CD1c-positive myeloid dendritic cell (primary cell): ENCODE data around the gene CENPE.
"Not testable (repeated sequence)": the region's sequence is repeated elsewhere in the genome, so short reads cannot be mapped to it uniquely, and the experiment has no call there.

Experiments
- DNase-seq: peaks from one replicate; pipeline ENCODE4 v3.0.0-alpha.2; 2016; ENCODE audit errors: extremely low spot score

CENPE gene, protein sequence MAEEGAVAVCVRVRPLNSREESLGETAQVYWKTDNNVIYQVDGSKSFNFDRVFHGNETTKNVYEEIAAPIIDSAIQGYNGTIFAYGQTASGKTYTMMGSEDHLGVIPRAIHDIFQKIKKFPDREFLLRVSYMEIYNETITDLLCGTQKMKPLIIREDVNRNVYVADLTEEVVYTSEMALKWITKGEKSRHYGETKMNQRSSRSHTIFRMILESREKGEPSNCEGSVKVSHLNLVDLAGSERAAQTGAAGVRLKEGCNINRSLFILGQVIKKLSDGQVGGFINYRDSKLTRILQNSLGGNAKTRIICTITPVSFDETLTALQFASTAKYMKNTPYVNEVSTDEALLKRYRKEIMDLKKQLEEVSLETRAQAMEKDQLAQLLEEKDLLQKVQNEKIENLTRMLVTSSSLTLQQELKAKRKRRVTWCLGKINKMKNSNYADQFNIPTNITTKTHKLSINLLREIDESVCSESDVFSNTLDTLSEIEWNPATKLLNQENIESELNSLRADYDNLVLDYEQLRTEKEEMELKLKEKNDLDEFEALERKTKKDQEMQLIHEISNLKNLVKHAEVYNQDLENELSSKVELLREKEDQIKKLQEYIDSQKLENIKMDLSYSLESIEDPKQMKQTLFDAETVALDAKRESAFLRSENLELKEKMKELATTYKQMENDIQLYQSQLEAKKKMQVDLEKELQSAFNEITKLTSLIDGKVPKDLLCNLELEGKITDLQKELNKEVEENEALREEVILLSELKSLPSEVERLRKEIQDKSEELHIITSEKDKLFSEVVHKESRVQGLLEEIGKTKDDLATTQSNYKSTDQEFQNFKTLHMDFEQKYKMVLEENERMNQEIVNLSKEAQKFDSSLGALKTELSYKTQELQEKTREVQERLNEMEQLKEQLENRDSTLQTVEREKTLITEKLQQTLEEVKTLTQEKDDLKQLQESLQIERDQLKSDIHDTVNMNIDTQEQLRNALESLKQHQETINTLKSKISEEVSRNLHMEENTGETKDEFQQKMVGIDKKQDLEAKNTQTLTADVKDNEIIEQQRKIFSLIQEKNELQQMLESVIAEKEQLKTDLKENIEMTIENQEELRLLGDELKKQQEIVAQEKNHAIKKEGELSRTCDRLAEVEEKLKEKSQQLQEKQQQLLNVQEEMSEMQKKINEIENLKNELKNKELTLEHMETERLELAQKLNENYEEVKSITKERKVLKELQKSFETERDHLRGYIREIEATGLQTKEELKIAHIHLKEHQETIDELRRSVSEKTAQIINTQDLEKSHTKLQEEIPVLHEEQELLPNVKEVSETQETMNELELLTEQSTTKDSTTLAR (N-terminal part only)

DNA sequence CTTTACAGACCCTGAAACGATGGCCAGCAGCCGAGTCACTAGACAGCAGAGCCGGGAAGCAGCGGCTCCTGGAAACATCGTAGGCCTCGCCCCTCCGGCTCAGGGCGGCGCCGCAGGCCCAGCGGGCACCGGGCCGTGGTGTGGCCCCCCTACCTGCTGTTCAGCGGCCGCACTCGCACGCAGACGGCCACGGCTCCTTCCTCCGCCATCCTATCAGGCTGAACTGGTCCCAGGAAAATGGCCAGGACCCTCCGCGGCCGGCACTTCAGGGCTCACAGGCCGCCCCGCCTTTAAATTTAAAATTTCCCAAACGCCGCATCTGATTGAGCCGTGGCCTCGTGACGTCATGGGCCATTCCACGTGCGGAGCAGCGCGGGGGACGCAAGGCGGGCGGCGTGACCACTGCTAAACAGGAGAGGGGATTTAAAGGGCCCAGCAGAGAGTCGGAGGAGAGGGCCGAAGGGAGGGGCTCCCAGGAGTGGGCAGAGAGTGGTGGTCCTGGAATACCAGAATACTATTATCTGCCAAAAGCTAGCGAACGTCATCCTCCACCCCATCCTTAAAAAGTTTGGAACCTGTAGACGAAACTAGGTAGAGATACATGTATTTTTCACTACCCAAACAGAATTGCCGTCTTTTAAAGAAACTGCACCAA is at the start of gene CENPE:
Gene CENPE, minus strand, starts transcription at position 233 of the 655 bp plus-strand sequence. Its CDS starts 24 bp downstream, at position 209.
- peak; percentile 93 for DNase-seq

DNA sequence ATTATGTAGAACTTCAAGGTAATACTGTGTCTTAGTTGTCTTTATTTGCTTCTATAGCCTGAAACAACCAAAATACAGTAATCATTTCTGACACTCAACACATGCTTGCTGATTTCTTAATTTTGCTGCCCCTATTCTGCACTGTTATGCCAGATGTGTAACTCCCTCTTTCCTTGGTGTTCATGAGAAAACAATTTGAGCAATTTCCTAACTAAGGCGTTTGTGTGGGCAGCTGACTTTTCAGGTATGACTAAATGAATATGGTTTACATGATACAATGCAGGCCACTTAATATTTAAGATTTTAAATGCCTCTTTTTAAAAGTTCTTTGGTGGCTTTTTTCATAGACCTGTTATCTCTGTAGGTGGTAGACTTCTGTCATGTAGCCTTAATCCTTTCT is 46.1 kb upstream of the CENPE start:
- DNase-seq = no peak

DNA sequence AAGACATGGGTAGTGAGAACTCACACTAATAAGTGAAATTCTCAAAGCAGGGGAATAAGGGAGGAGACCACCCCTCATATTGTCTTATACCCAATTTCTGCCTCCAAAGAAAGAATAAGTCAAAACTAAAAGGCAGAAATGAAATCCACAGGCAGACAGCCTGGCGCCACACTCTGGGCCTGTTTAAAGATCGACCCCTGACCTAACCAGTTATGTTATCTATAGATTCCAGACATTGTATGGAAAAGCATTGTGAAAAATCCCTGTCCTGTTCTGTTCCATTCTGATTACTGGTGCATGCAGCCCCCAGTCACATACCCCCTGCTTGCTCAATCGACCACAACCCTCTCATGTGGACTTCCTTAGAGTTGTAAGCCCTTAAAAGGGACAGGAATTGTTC is 32.8 kb upstream of the CENPE start:
- DNase-seq = not testable (repeated sequence)

DNA sequence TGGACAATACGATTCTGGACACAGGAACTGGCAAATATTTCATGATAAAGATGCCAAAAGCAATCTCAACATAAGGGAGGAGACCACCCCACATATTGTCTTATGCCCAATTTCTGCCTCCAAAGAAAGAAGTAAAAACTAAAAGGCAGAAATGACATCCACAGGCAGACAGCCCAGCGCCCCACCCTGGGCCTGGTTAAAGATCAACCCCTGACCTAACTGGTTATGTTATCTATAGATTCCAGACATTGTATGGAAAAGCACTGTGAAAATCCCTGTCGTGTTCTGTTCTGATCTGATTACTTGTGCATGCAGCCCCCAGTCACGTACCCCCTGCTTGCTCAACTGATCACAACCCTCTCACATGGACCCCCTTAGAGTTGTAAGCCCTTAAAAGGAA is 25.4 kb upstream of the CENPE start:
- DNase-seq = not testable (repeated sequence)

DNA sequence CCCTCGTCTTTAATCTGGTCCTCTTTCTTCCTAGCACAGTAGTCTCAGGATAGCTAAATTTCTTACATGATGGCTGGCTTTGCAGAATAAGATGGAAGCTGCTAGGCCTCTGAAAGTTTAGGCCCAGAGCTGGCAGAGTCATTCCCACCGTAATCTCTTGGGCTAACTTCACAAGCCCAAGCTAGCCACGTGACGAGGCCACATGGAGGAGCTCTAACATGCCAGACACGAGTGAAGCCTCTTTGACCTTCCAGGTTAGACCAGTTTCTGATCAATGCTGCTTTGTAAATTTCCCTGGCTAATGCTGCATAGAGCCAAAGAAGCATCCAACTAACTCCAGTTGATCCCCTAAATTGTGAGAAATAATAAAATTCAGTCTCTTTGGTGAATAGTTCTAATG is 9.5 kb upstream of the CENPE start:
- DNase-seq = no peak

DNA sequence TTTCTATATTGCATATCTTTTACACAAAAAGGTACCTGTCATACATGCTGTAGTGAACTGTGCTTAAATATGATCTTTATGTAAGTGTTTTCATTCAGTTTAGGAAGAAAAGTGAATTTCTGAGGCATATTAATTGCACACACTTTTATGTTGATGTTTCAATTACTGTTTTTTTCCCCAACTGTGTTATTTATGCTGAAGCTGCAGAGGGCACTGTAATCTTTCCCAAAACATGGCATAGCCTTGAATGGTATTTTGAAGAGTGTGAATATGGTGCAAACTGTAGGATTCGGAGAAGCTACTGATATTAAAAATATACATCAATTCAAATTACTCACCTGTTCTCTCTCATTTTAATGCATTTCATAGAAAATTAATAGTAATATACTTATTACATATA is 6.0 kb upstream of the CENPE start:
- no peak for DNase-seq

DNA sequence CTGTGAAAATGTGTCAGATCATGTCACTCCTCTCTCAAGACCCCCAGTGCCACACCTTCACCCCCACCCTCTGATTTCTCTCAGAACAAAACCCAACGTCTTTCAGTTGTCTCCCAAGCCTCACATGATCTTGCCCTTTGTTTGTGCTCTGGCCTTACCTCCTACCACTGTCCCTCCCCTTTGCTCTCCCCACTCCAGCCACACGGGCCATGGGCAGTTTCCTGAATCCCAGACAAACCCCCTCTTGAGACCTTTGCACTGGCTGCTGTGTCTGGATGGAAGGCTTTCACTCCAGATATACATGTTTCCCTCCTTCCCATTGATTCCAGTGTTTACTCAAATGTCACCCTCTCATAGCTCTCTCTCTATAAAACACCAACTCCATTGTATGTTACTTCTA is 3.6 kb upstream of the CENPE start:
- no peak for DNase-seq

DNA sequence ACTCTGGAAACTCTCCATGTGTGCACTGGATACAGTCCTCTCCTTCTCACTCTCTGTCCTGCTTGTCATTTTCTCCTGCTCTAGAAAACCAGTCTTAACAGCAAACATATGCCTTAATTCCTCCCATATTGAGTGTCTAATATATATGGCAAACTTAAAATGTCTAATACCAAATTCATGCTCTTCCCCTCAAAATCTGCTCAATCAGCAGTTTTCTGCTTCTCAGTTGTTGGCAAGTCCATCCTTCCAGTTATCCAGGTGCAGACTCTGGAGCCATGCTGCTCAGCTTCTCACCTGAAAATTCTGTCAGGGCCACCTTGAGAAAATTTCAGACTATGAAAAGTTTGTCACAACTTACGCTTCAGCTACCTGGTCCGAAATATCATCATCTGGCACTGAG is 3.1 kb upstream of the CENPE start:
- no peak for DNase-seq

DNA sequence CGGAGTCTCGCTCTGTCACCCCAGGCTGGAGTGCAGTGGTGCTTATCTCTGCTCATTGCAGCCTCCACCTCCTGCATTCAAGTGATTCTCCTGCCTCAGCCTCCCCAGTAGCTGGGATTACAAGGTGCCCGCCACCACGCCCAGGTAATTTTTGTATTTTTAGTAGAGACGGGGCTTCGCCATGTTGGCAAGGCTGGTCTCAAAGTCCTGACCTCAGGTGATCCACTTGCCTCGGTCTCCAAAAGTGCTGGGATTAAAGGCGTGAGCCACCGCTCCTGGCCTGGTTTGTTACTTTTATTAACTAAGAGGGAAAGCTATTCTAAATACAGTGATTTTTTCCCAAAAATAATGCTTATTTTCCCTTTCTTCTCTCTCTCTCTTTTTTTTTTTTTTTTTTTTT is 866 bp upstream of the CENPE start:
- DNase-seq = no peak

DNA sequence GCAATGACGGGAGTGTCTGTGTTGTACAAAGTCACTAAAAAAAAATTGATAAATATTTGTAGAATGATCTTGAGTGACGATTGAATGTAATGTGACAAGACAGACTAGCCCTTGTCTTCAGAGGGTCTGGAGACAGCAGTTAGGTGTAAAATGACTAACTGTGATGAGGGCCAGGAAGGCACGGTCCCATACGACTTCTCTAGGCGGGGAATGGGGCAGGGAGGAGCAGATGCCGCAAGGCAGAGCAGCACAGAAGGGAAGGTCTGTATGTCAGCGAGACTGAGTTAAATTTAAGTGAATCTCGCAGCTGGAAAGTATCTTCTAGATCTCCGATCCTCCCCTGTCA is 405 bp downstream of the CENPE start:
- no peak for DNase-seq

DNA sequence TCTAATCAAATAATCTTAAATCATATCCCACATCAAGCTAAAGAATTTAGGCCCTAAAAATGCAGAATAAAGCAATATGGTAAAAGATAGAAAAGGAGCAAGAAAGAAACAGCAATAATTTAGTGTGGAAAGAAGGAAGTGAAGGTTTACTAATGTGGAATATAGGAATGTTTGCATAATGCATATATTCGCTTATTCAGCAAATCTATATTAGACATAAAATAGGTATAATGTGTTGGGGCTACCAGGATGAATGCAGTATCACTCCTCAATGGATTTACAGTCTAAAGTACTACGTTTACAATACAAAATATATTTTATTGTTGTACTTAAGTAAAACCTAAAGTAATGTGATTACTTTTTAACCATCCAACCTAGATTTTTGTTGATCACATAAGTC is 4.7 kb downstream of the CENPE start:
- DNase-seq = no peak

DNA sequence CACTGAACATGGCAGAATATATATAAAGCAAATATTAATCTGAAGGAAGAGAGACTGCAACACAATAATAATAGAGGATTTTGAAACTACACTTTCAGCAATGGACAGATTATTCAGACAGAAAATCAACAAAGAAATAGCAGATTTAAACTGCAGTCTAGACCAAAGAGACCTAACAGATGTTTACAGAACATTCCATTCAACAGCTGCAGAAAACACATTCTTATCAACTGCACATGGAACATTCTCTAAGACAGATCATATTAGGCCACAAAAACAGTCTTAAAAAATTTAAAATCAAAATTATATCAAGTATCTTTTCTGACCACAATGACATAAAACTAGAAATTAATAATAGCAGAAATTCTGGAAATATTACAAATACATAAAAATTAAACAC is 27.1 kb downstream of the CENPE start:
- no peak for DNase-seq

DNA sequence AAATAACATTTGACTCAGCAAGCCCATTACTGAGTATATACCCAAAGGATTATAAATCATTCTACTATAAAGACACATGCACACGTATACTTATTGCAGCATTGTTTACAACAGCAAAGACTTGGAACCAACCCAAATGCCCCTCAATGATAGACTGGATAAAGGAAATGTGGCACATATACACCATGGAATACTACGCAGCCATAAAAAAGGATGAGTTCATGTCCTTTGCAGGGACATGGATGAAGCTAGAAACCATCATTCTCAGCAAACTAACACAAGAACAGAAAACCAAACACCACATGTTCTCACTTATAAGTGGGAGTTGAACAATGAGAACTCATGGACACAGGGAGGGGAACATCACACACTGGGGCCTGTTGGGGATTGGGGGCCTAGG is 28.4 kb downstream of the CENPE start:
- not testable (repeated sequence) for DNase-seq

DNA sequence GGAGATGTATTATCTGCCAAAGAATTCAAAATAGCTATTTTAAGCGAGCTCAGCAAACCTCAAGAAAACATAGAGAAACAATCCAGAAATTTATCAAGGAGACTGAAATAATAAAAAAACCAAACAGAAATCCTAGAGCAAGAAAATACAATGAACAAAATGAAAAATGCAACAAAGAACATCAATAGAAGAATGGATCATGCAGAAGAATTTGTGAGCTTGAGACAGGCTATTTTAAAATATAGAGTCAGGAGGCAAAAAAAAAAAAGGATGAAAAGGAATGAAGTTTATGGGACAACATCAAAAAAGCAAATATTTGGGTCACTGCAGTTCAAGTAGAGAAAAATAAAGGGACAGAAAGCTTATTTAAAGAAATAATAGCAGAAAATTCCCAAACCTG is 29.1 kb downstream of the CENPE start:
- DNase-seq = no peak

DNA sequence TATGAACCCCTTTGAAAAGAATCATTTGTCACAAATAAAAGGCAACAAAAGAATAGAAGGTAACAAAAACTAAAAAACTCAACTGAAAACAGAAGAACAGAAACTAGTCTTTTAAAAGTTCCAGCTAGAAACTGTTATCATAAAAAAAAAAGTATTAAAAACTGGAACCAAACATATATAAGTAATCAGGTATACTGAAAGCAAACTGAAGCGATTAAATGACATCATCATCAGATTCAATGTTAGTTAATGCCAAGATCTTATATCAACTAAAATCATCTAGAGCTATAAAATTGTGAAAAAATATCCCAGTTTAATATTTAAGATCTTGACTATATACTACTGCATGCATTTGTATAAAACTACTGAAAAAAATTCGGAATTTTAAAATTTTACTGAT is 36.0 kb downstream of the CENPE start:
- DNase-seq = no peak

DNA sequence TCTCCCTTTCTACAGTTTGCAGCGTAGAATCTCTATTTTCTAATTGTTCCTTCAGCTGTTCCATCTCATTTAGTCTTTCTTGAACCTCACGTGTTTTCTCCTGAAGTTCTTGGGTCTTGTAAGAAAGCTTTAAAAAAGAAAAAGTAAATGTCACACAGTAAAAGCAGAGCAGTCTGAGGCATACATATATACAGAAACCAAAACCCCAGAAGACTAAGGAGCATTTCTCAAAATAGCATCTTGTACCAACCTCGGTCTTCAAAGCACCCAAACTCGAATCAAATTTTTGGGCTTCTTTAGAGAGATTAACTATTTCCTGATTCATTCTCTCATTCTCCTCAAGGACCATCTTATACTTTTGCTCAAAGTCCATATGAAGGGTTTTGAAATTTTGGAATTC is 39.4 kb downstream of the CENPE start:
- DNase-seq = no peak

DNA sequence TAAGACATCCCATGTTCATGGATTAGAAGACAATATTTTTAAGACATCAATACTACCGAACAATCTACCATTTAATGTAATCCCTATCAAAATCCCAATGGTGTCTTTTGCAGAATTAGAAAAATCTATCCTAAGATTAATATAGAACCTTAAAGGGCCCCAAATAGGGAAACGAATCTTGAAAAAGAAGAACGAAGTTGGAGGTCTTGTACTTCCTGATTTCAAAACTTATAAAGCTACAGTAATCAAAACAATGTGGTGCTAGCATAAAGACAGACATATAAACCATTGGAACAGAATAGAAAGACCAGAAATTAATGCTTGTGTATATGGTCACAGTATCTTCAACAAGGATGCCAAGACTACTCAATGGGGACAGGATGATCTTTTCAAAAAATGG is 42.0 kb downstream of the CENPE start:
- peak; percentile 34 for DNase-seq

DNA sequence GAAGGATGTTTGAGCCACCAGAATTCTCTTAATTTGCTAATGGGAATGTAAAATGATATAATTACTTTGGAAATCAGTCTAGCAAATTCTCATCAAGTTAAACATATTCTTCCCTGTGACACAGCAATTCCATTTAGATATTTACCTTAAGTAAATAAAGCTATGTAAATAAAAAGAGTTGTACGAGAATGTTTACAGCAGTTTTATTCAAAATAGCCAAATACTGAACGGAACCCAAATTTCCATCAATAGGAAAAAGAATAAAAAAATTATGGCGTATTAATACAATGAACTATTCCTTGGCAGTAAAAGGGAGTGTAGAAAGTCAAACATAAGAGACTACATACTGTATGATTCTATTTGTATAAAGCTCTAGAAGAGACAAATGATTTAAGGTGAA is 45.8 kb downstream of the CENPE start:
- DNase-seq = no peak

DNA sequence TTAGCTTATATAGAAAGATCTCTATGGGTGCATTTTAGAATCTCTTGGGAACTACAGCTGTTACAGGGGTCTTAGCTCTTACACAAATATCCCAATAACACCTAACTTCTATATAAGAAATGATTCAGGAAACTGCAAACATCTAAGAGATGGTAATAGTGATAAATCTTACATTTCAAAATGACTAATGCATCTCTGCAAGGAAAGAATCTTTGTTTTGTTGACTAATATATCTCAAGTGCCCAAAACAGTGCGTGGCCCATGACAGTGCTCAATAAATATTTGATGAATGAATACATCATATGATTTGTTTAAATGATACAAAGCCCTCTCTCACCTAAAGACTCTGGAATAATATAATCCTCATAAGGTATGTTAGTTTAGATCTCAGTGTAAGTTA is 47.5 kb downstream of the CENPE start:
- no peak for DNase-seq

DNA sequence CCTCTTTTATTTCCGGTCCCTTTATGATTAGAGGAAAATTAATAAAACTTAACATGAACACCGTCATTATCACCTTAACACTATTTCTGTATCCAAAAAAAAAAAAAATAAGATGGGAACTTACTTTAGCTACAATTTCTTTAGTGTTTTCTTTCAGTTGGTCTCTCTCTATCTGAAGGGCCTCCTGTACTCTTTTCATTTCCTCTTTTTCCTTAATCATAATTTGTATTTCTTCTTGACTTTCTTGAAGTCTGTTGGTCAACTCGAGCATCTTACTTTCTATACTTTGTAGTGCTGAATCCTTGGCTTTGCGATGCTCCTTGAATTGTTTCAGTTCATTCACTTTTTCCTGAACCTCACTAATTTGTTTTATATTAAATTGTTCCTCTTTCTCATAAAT is 53.2 kb downstream of the CENPE start:
- no peak for DNase-seq

DNA sequence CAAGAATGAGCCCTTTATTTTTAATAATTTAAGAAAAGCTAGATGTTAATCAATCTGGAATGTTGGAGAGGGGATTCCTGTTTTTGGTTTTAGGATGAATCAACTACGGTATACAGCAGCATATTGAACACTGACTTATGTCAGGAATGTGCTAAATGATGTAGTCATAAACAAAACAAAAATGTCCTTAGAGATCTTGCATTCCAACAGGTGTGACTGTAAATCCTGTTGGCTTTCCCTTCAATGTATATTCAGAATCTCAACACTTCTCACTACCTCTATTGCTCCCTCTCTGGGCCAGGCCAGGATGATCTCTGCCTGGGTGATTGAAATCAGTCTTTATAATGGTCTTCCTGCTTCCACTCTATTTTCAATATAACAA is 60.7 kb downstream of the CENPE start:
- no peak for DNase-seq
